SK-N-MC (cell line): ENCODE data around the gene CHST15.

Source experiments
- EZH2 ChIP-seq: fragments of 200-600 bp; sonication (generic); IDR thresholded peaks from one replicate; pipeline ENCODE4 v1.6.1; 2017; ENCODE audit warnings: antibody characterized with exemption
- POLR2AphosphoS5 ChIP-seq: IDR thresholded peaks from 2 replicates; pipeline ENCODE4 v1.6.1; 2012; ENCODE audit warnings: mild to moderate bottlenecking, low read depth, low read length, borderline replicate concordance

GRCh38 chr10:124120410-124121061 lies 27.1 kb upstream of the CHST15 start:
- TF ChIP-seq POLR2AphosphoS5, result no peak
- TF ChIP-seq EZH2, result no peak
